Left ventricle myocardium inferior (tissue), 1 donor: ENCODE data around the gene CYLD. TPM values are rescaled to one million over a fixed set of nuclear protein-coding genes. Genes with fewer than 3 reads are reported as not detected.

ENCODE experiments used
- DNase-seq: peaks from one replicate; pipeline ENCODE4 v3.0.0-alpha.2; 2020
- H3K27ac ChIP-seq: fragments of 200-600 bp; replicated peaks from 2 replicates; pipeline ENCODE4 v1.8.0; 2021
- H3K27me3 ChIP-seq: fragments of 200-600 bp; 2 replicates; pipeline ENCODE4 v1.8.0; 2021; ENCODE audit warnings: low read depth
- H3K36me3 ChIP-seq: fragments of 200-600 bp; 2 replicates; pipeline ENCODE4 v1.8.0; 2021
- H3K4me1 ChIP-seq: fragments of 200-600 bp; 2 replicates; pipeline ENCODE4 v1.8.0; 2021
- H3K4me3 ChIP-seq: fragments of 200-600 bp; 2 replicates; pipeline ENCODE4 v1.8.0; 2021; ENCODE audit warnings: mild to moderate bottlenecking, moderate library complexity
- H3K9me3 ChIP-seq: fragments of 200-600 bp; replicated peaks from 2 replicates; pipeline ENCODE4 v1.8.0; 2021
- CTCF ChIP-seq: fragments of 200-600 bp; IDR thresholded peaks from 2 replicates; pipeline ENCODE4 v1.8.0; 2021; ENCODE audit warnings: antibody characterized with exemption, mild to moderate bottlenecking, borderline replicate concordance
- intact Hi-C: fragments of 100-400 bp; cut with micrococcal nuclease; formaldehyde crosslinking; loops from one replicate; pipeline ENCODE4 v1.11.0; 2022
- total RNA-seq: library from RNA; stranded (reverse); fragmentation: NEBNext Ultra II Directional; extraction: Animal tissue kit (Norgen Biotek cat#: 25700); gene quantifications from one replicate; pipeline ENCODE4 v1.2.1, GENCODE V29; 2021
- donor health status: DM: no; HTN: yes; CAD: no; lungs with severe emphysema.

The CYLD gene
- total RNA-seq, 1 donor from 2014 or later: 36.0 TPM

GRCh38 chr16:50802000-50802399 lies 60.1 kb downstream of the CYLD start:
- no peaks in the 10 kb centered on the region for H3K27me3 ChIP-seq
- no peak for TF ChIP-seq CTCF
- H3K9me3 ChIP-seq: no peaks in the 10 kb centered on the region
- intact Hi-C loops: no loop called here
- no peak for DNase-seq
- peaks cover 12% of the 10 kb centered on the region for H3K4me1 ChIP-seq
- H3K36me3 ChIP-seq: peaks cover 18% of the 10 kb centered on the region
- H3K4me3 ChIP-seq: no peak overlapping the region
- no peak overlapping the region for H3K27ac ChIP-seq

- H3K9me3 ChIP-seq: no peaks in the 10 kb centered on the region
- no peak for DNase-seq
- peaks cover 12% of the 10 kb centered on the region for H3K4me1 ChIP-seq
- no peak overlapping the region for H3K4me3 ChIP-seq
- H3K27ac ChIP-seq: no peak overlapping the region
- intact Hi-C loops: no loop called here
- TF ChIP-seq CTCF: no peak
- peaks cover 9% of the 10 kb centered on the region for H3K36me3 ChIP-seq
- no peaks in the 10 kb centered on the region for H3K27me3 ChIP-seq
Measured at GRCh38 chr16:50802961-50803360, 61.1 kb downstream of the CYLD start.

- Histone ChIP-seq H3K36me3 (no peaks in the 10 kb centered on the region), H3K9me3 (no peaks in the 10 kb centered on the region), H3K27me3 (no peaks in the 10 kb centered on the region), H3K27ac (no peak overlapping the region), H3K4me1 (peaks cover 12% of the 10 kb centered on the region), H3K4me3 (no peak overlapping the region)
- no peak for TF ChIP-seq CTCF
- no peak for DNase-seq
- intact Hi-C loops: no loop called here
Measured at GRCh38 chr16:50804290-50804907, 62.5 kb downstream of the CYLD start.

GRCh38 chr16:50806099-50807062 lies 64.5 kb downstream of the CYLD start:
- DNase-seq: peak; percentile 72
- H3K27me3 ChIP-seq: no peaks in the 10 kb centered on the region
- H3K27ac ChIP-seq: peak overlapping the region; percentile 71
- no peaks in the 10 kb centered on the region for H3K9me3 ChIP-seq
- intact Hi-C loops: no loop called here
- peaks cover 12% of the 10 kb centered on the region for H3K4me1 ChIP-seq
- H3K36me3 ChIP-seq: no peaks in the 10 kb centered on the region
- peak; percentile 92 for TF ChIP-seq CTCF
- H3K4me3 ChIP-seq: peak overlapping the region; percentile 52

- DNase-seq: no peak
- no peaks in the 10 kb centered on the region for H3K36me3 ChIP-seq
- H3K4me1 ChIP-seq: peaks cover 12% of the 10 kb centered on the region
- H3K27ac ChIP-seq: no peak overlapping the region
- H3K27me3 ChIP-seq: no peaks in the 10 kb centered on the region
- no peak overlapping the region for H3K4me3 ChIP-seq
- no peak for TF ChIP-seq CTCF
- H3K9me3 ChIP-seq: no peaks in the 10 kb centered on the region
- intact Hi-C loops: no loop called here
Measured at GRCh38 chr16:50808929-50809538, 67.1 kb downstream of the CYLD start.
